HG03342 (cell line): ENCODE results near the gene MEIS2.

Experiments
- ATAC-seq: cut with Tn5 transposase; IDR thresholded peaks from one replicate; pipeline ENCODE4 v1.9.1; 2021; ENCODE audit warnings: mild to moderate bottlenecking, moderate library complexity; ENCODE audit not compliant: unreplicated experiment

The MEIS2 gene

GRCh38 chr15:37098468-37099318, 1.7 kb downstream of the MEIS2 start:
- peak; percentile 37 for ATAC-seq

GRCh38 chr15:37097144-37097919, 3.0 kb downstream of the MEIS2 start:
- no peak for ATAC-seq

- no peak for ATAC-seq
Observed at GRCh38 chr15:37096558-37097143, 3.7 kb downstream of the MEIS2 start.

- ATAC-seq = no peak
Observed at GRCh38 chr15:37095770-37096557, 4.4 kb downstream of the MEIS2 start.

GRCh38 chr15:37094915-37095711, 5.2 kb downstream of the MEIS2 start:
- no peak for ATAC-seq

- ATAC-seq = no peak
Observed at GRCh38 chr15:37094333-37094914, 5.9 kb downstream of the MEIS2 start.

GRCh38 chr15:37093480-37094332, 6.6 kb downstream of the MEIS2 start:
- no peak for ATAC-seq

- ATAC-seq = no peak
Observed at GRCh38 chr15:37090543-37091175, 9.7 kb downstream of the MEIS2 start.

- no peak for ATAC-seq
Observed at GRCh38 chr15:37088436-37088835, 11.9 kb downstream of the MEIS2 start.

- ATAC-seq = no peak
Observed at GRCh38 chr15:37087131-37087588, 13.2 kb downstream of the MEIS2 start.

- ATAC-seq = no peak
Observed at GRCh38 chr15:37086521-37086920, 13.8 kb downstream of the MEIS2 start.

- ATAC-seq = no peak
Observed at GRCh38 chr15:37086120-37086519, 14.2 kb downstream of the MEIS2 start.

- ATAC-seq = no peak
Observed at GRCh38 chr15:37084602-37085001, 15.7 kb downstream of the MEIS2 start.

- no peak for ATAC-seq
Observed at GRCh38 chr15:37083610-37084009, 16.7 kb downstream of the MEIS2 start.

GRCh38 chr15:37081983-37082382, 18.4 kb downstream of the MEIS2 start:
- ATAC-seq = no peak

- ATAC-seq = no peak
Observed at GRCh38 chr15:37080261-37080921, 20.0 kb downstream of the MEIS2 start.

GRCh38 chr15:37079726-37080125, 20.6 kb downstream of the MEIS2 start:
- no peak for ATAC-seq

GRCh38 chr15:37078566-37078965, 21.8 kb downstream of the MEIS2 start:
- no peak for ATAC-seq
